AML-193 (cell line): ENCODE results near the gene PTPN23.
A peak's percentile ranks its signal among the peaks of the same experiment; 100 is the strongest.
"Not testable (repeated sequence)": the region's sequence is repeated elsewhere in the genome, so short reads cannot be mapped to it uniquely, and the experiment has no call there.

Source experiments
- DNase-seq, 2 experiments: peaks; one replicate each; lab custom pipeline; 2025; lab: John Stamatoyannopoulos, UW

The PTPN23 gene

GRCh38 chr3:47452453-47453215, 71.8 kb downstream of the PTPN23 start:
- DNase-seq, result no peak

- DNase-seq, result peak in 1 of 2 experiments; percentile 11
Measured at GRCh38 chr3:47455806-47456452, 75.1 kb downstream of the PTPN23 start.

DNA sequence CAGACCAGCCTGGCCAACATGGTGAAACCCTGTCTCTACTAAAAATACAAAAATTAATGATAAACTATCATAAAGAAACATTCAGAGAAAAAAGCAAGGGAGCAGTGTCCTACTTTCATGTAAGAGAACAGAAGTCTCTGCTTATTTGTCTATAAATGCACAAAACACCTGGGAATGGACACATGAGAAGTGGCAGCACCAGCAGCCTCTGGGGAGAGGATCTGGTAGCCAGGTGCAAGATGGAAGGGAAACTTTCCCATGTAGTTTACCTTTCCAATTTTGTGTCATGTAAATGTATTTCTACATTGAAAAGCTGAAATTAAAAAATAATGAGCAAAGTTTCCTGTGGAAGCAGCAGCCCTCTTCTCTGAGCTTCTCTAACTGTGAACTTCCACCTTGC, 76.2 kb downstream of the PTPN23 start:
- DNase-seq, result no peak

DNA sequence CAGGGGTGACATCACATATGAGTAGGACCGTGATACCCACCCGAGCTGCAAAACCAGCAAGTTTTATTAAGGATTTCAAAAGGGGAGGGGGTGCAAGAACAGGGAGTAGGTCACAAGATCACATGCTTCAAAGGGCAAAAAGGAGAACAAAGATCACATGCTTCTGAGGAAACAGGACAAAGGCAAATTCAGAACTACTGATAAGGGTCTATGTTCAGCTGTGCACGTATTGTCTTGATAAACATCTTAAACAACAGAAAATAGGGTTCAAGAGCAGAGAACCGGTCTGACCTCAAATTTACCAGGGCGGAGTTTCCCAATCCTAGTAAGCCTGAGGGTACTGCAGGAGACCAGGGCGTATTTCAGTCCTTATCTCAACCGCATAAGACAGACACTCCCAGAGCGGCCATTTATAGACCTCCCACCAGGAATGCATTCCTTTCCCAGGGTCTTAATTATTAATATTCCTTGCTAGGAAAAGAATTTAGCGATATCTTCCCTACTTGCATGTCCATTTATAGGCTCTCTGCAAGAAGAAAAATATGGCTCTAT, 78.8 kb downstream of the PTPN23 start:
- DNase-seq, result not testable (repeated sequence)
